Esophagus squamous epithelium (tissue), 4 donors: ENCODE data around the gene ALG1.

ENCODE experiments used
- CTCF ChIP-seq, 6 experiments: fragments of 450-650 bp in 4 of 6; fragments of 200-600 bp in 2 of 6; sonication (generic) in 2 of 6; IDR thresholded peaks; one replicate each; pipeline ENCODE4 v1.5.1; 2016 to 2019; ENCODE audit warnings: antibody characterized with exemption in 6 of 6, mild to moderate bottlenecking in 4 of 6, moderate library complexity in 4 of 6
- POLR2A ChIP-seq, 4 donors: fragments of 450-650 bp; IDR thresholded peaks; one replicate each; pipeline ENCODE4 v1.6.1; 2017; ENCODE audit warnings: antibody characterized with exemption in 4 of 4, mild to moderate bottlenecking in 4 of 4, moderate library complexity in 3 of 4

GRCh38 chr16:5069048-5069447 is 2.6 kb upstream of the ALG1 start:
- TF ChIP-seq CTCF (IDR thresholded peaks at IDR 0.05) (no peak), POLR2A (IDR thresholded peaks at IDR 0.05) (no peak)
